Kidney epithelial cell (primary cell): ENCODE measurements around the gene PRPF6. TPM values are rescaled to one million over a fixed set of nuclear protein-coding genes. Genes with fewer than 3 reads are reported as not detected.

Experiments
- DNase-seq: peaks from one replicate; pipeline ENCODE4 v3.0.0-alpha.2; 2010; ENCODE audit warnings: low read depth
- H3K27me3 ChIP-seq: 2 replicates; pipeline ENCODE4 v1.6.0; 2011; ENCODE audit warnings: low read length; ENCODE audit not compliant: control insufficient read depth, insufficient read depth
- H3K36me3 ChIP-seq: 2 replicates; pipeline ENCODE4 v1.5.1; 2011; ENCODE audit warnings: low read length; ENCODE audit not compliant: control insufficient read depth, insufficient read depth
- H3K4me3 ChIP-seq: 2 replicates; pipeline ENCODE4 v1.5.1; 2011; ENCODE audit warnings: low read depth, mild to moderate bottlenecking, control low read depth, low read length
- CTCF ChIP-seq: IDR thresholded peaks from 2 replicates; pipeline ENCODE4 v1.5.1; 2011; ENCODE audit warnings: mild to moderate bottlenecking, moderate library complexity, low read length, control low read depth, inconsistent platforms; ENCODE audit not compliant: insufficient read depth, poor library complexity, severe bottlenecking
- total RNA-seq: library from RNA; depleted of rRNA; stranded (reverse); fragments of >200 nt; gene quantifications from 2 replicates; pipeline ENCODE4 v1.2.3, GENCODE V29; 2015

Gene PRPF6
- total RNA-seq, 1 donor from 2014 or later = 78.5 TPM

DNA sequence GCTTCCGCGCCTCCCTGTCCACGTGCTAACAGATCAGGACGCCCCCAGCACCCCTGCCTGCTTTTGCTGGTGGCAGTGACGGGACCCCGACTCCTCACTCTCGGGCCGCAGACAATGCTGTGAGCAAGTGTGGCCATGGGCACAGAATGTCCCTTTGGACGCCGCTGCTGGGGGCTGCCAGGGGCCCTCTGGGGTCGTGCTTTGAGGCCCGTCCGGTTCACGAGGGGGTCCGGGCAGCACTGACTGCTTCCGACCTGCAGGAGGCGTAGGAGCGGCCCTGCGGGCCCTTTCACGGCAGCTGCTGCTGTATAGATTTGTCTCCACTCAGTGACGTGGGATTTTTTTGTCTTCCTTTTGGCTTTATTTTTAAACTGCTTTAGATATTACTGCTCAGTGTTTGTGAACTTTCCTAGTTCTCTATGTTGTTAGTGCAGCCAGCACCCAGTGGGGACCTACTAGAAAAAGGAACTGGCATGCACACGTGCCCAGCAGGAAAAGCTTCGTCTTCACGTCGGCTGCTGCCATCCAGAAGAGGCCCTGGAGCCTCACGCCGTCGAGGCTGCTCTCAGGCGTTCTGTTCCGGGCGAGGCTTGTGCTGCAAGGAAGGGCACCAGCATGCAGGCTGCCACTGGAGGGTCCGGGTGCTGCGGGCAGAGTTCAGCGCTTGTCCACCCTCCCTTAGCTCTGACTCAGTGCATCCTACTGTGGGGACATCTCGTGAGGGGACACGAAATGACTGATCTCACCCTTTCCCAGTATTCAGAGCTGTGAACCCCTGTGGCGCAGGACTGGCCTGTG, 46.5 kb upstream of the PRPF6 start:
- Histone ChIP-seq H3K27me3 (no peaks in the 10 kb centered on the region), H3K36me3 (peaks cover 8% of the 10 kb centered on the region), H3K4me3 (no peak overlapping the region)
- TF ChIP-seq CTCF = peak; percentile 48
- no peak for DNase-seq

DNA sequence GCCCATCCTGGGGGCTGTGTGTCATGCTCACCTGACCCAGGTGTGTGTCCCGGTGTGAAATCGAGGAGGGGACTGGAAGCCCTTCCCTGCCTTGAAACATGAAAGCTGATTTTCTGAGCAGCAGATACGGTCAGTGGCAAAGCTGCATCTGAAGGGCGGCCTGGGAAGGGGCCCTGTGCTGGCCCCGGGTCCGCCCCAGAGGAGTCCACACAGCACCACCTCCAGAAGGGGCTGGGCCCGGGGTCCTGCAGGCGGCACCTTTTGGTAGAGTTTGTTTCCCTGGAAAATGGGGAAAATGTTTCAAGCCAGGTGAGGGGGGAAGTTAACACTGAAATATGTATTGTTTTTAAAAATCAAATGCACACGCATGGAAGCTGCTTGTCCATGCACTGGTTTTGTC, 45.5 kb upstream of the PRPF6 start:
- Histone ChIP-seq H3K27me3 (no peaks in the 10 kb centered on the region), H3K4me3 (no peak overlapping the region), H3K36me3 (peaks cover 7% of the 10 kb centered on the region)
- TF ChIP-seq CTCF = no peak
- no peak for DNase-seq

DNA sequence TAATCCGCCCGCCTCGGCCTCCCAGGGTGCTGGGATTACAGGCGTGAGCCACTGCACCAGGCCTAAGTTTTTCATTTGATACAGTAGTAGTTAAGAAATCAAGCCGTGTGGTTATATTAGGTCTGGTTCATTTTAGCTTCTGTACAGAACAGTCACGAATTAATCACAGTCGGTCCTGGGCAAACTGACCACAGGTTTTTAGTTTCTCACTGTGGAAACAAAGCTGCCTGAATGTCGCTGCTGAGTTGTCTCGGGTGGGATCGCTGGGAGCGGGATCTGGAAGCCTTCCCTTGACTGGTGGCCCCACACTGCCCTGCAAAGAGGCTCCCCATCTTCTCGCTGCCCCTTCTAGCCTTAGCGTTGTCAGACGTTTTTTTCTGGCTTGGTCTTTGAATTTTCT, 43.3 kb upstream of the PRPF6 start:
- H3K27me3 ChIP-seq = no peaks in the 10 kb centered on the region

DNA sequence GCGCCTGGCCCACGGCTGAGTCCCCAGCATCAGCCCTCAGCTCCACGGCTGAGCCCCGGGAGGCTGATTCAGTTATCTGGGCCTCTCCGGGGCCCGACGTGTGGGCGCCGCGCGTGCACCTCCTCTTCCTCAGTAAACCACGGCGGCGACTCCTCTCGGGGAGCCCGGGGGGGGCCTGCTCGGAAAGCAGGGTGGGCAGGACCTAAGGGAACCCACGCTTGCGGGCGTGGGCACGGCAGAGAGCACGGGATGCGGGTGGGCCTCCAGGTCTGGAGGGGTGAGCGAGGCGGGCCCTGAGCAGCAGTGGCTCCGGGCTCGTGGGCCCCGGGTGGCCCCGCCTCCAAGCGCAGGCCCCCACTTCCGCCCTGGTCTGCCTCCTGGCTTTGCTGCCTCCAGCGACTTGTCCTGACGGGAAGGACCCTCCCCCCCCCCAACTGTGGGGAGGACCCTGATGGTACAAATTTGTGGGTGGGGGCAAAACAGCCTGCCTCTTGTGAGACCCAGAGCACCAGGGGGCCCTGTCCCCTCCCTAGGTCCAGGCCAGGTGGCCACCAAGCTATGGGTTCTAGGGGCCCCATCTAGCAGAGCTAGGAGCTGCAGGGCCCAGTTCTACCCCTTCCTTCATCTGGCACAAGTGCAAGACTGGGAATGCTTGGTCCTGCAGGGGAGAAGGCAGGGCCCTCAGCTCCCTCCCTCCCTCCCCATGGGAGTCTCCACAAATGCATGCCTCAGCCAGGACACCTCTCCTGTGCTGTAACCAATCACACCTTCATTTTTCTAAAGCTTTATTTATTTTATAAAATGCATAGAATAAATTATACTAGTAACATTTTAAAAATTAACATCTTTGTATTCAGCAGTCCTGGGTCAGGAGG, 41.6 kb upstream of the PRPF6 start:
- no peaks in the 10 kb centered on the region for H3K27me3 ChIP-seq
- TF ChIP-seq CTCF = no peak
- H3K36me3 ChIP-seq = peaks cover 9% of the 10 kb centered on the region
- no peak for DNase-seq
- no peak overlapping the region for H3K4me3 ChIP-seq

More for the DNA sequence above, 43.3 kb upstream of the PRPF6 start:
- no peak for TF ChIP-seq CTCF
- H3K4me3 ChIP-seq = no peak overlapping the region
- peaks cover 5% of the 10 kb centered on the region for H3K36me3 ChIP-seq
- no peak for DNase-seq

DNA sequence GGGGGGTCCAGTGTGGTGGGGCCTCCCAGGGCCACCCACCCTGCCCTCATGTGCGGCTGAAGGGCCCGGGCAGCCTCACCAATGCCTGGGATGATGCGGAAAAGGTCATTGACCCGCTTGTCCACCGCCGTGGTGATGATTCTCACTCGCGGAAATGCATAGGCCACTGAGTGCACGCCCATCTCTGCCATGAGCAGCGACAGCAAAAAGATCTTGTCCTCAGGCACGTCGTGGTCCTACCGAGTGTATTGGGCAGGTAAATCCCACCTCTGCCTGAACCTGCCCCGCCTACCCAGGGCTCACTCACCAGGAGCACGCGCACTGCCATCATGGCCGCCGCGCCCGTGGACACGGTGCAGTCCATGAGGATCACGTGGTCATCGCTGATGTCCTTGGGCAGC, 40.9 kb upstream of the PRPF6 start:
- Histone ChIP-seq H3K27me3 (no peaks in the 10 kb centered on the region), H3K36me3 (peaks cover 10% of the 10 kb centered on the region), H3K4me3 (no peak overlapping the region)
- no peak for DNase-seq
- TF ChIP-seq CTCF = no peak
